HTR-8/SVneo (cell line): ENCODE measurements around the gene AKT2.

ENCODE experiments used
- DNase-seq: peaks from one replicate; pipeline ENCODE4 v3.0.0; 2011; ENCODE audit warnings: low spot score, mixed read lengths; ENCODE audit not compliant: insufficient read length
- FAIRE-seq: peaks from 2 replicates; lab custom pipeline; 2011; peaks lifted over from hg19 to GRCh38; lab: Jason Lieb, UNC

The AKT2 gene

GRCh38 chr19:40200341-40201099 lies 84.6 kb downstream of the AKT2 start:
- FAIRE-seq, result no peak
- no peak for DNase-seq

- FAIRE-seq (no peak), DNase-seq (no peak)
Measured at GRCh38 chr19:40198272-40198990, 86.7 kb downstream of the AKT2 start.

- DNase-seq (no peak), FAIRE-seq (no peak)
Measured at GRCh38 chr19:40193587-40193849, 91.6 kb downstream of the AKT2 start.

DNA sequence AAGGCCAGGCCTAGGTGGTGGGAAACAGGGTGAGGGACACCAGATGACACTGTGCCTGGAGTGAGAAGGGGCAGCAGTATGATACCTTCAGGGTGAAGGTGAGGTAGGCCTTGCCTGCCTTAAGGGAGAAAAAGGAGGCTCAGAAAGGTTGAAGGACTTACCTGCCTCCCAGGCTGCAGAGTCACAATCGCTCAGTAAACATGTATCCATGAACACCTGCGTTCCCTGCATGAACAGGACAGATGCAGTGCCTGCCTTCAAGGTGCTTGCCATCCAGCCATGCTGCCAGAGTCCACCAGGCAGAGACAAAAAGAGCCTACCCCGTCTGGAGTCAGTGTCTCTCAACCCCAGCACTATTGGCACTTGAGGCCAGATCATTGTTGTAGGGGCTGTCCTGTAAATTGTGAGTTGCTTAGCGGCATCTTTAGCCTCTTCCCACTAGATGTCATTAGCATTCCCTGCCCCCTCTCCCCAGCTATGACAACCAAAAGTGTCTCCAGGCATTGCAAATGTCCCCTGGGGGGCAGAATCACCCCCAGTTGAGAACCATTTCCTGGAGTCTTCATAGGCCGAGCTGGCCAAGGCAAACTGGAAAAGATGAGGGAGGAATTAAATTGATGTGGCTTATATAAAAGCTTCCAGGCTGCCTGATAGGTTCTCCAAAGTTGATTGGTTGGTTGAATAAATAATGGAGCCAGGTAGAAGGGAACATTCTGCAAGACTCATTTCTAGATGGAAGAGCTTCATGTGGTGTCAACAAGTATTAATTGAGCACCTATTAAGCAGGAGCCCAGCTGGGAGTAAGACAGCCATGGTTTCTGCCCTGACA lies 92.2 kb downstream of the AKT2 start:
- FAIRE-seq (no peak), DNase-seq (no peak)

- FAIRE-seq, result no peak
- peak; percentile 32 for DNase-seq
Measured at GRCh38 chr19:40191836-40192646, 93.1 kb downstream of the AKT2 start.

- DNase-seq (peak; percentile 75), FAIRE-seq (peak; percentile 28)
Measured at GRCh38 chr19:40190891-40191835, 94.0 kb downstream of the AKT2 start, which contains the start of gene MAP3K10. MAP3K10 (plus strand) TSS chr19:40191426; CDS start chr19:40192032, 606 bp downstream.

- FAIRE-seq (no peak), DNase-seq (no peak)
Measured at GRCh38 chr19:40184273-40184672, 100.9 kb downstream of the AKT2 start.
